Osteocyte (in vitro differentiated cells): Measurements from ENCODE around the gene TMEM89. TPM values are rescaled to one million over a fixed set of nuclear protein-coding genes. Genes with fewer than 3 reads are reported as not detected.

ENCODE experiments used
- DNase-seq: peaks from one replicate; pipeline ENCODE4 v3.0.0; 2021; ENCODE audit warnings: mixed read lengths; ENCODE audit not compliant: unreplicated experiment; ENCODE audit errors: extremely low spot score
- H3K27ac Mint-ChIP-seq: one replicate; pipeline ENCODE4 v1.8.0; 2021; ENCODE audit warnings: mild to moderate bottlenecking, mixed read lengths; ENCODE audit not compliant: unreplicated experiment
- H3K27me3 Mint-ChIP-seq: one replicate; pipeline ENCODE4 v1.8.0; 2021; ENCODE audit warnings: mixed read lengths; ENCODE audit not compliant: unreplicated experiment
- H3K36me3 Mint-ChIP-seq: one replicate; pipeline ENCODE4 v1.8.0; 2021; ENCODE audit warnings: mixed read lengths; ENCODE audit not compliant: unreplicated experiment
- H3K4me1 Mint-ChIP-seq: one replicate; pipeline ENCODE4 v1.8.0; 2021; ENCODE audit warnings: mixed read lengths; ENCODE audit not compliant: unreplicated experiment
- H3K4me3 Mint-ChIP-seq: one replicate; pipeline ENCODE4 v1.8.0; 2021; ENCODE audit warnings: mild to moderate bottlenecking, moderate library complexity, mixed read lengths; ENCODE audit not compliant: unreplicated experiment
- H3K9me3 Mint-ChIP-seq: one replicate; pipeline ENCODE4 v1.8.0; 2021; ENCODE audit warnings: mixed read lengths; ENCODE audit not compliant: unreplicated experiment
- total RNA-seq: library from RNA; stranded (reverse); gene quantifications from 2 replicates; pipeline ENCODE4 v1.2.1, GENCODE V29; 2021
- TF ChIP-seq, protein P1 (sequence below): fragments of 200-600 bp; sonication (generic); IDR thresholded peaks from 2 replicates; pipeline ENCODE4 v1.5.0; 2021; ENCODE audit warnings: antibody characterized with exemption, mild to moderate bottlenecking, moderate library complexity

TMEM89 gene
- total RNA-seq, 1 donor from 2014 or later, result not detected

DNA sequence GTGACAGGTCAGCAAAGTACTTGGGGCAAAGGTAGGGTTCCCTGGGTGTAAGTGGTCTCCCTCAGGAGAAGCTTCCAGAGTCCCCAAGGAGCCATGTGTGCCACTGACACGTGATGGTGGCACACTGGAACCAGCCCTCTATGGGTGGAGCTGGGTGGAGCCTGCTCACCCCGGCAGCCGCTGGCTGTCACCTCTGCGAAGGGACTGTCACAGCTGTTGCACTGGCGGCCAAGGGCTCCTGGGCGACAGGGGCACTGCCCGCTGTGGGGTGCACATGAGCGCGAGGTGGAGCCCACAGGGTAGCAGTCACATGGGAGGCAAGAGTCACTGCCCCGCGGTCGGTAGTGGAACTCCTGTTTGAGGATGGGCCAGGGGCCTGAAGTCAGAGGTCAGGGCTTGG is 29.2 kb upstream of the TMEM89 start:
- Mint-ChIP-seq H3K4me1 (no peaks in the 10 kb centered on the region), H3K9me3 (no peaks in the 10 kb centered on the region), H3K27me3 (no peaks in the 10 kb centered on the region), H3K27ac (no peak overlapping the region), H3K36me3 (peaks cover 5% of the 10 kb centered on the region), H3K4me3 (no peak overlapping the region)
- TF ChIP-seq, protein P1, sequence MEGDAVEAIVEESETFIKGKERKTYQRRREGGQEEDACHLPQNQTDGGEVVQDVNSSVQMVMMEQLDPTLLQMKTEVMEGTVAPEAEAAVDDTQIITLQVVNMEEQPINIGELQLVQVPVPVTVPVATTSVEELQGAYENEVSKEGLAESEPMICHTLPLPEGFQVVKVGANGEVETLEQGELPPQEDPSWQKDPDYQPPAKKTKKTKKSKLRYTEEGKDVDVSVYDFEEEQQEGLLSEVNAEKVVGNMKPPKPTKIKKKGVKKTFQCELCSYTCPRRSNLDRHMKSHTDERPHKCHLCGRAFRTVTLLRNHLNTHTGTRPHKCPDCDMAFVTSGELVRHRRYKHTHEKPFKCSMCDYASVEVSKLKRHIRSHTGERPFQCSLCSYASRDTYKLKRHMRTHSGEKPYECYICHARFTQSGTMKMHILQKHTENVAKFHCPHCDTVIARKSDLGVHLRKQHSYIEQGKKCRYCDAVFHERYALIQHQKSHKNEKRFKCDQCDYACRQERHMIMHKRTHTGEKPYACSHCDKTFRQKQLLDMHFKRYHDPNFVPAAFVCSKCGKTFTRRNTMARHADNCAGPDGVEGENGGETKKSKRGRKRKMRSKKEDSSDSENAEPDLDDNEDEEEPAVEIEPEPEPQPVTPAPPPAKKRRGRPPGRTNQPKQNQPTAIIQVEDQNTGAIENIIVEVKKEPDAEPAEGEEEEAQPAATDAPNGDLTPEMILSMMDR, result no peak
- no peak for DNase-seq

DNA sequence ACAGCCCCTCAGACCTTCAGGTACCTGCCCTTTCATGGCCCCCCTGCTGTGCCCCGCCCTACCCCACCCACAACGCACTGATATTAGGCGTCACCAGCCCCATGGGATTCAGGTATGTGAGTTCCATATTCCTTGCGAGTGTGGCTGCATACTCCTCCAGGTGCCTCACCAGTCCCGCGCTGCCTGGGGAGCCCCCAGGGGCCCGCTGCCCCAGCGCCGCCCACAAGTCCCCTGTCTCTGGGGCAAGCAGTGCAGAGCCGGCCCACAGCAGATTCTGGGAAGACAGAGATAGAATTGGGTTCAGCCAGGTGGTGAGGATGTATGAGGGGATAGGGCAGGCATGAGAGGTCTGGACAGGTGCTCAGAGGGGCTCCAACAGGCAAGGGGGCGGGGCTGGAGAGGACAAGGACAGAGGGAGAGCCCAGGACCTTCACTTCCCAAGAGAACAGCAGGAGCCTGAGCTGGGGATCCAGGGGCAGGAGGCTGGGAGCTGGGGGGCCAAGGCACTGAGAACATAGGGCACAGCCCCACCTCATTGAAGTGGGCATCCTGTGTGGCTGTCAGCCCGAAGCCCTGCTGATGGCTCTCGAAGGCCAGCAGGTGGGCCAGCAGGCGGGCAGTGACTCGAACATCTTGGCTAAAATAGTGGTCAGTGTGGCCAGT is 26.8 kb upstream of the TMEM89 start:
- no peaks in the 10 kb centered on the region for H3K27me3 Mint-ChIP-seq
- no peaks in the 10 kb centered on the region for H3K9me3 Mint-ChIP-seq
- H3K27ac Mint-ChIP-seq, result no peak overlapping the region
- TF ChIP-seq, protein P1, result no peak
- no peak for DNase-seq
- no peaks in the 10 kb centered on the region for H3K4me1 Mint-ChIP-seq
- peaks cover 6% of the 10 kb centered on the region for H3K36me3 Mint-ChIP-seq
- no peak overlapping the region for H3K4me3 Mint-ChIP-seq

DNA sequence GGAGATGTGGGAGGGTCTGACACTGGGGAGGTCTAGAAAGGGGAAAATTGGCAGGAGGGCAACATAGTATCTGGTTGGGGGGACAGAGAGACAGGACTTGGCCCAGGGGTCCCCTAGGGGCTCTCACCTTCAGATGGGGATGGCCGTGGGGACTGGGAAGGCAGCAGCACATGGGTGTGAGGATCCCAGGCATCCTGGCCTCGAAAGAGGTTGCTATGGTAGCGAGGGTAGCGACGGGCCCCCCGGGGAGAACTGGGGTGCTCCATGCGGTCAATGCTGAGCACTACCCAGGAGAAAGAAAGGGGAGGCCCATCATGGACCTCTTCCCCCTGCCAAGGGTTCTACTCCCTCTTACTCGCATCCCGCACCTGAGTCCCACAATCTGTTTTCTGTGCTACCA is 26.1 kb upstream of the TMEM89 start:
- Mint-ChIP-seq H3K27me3 (no peaks in the 10 kb centered on the region), H3K36me3 (peaks cover 8% of the 10 kb centered on the region), H3K27ac (no peak overlapping the region), H3K4me1 (no peaks in the 10 kb centered on the region), H3K4me3 (no peak overlapping the region), H3K9me3 (no peaks in the 10 kb centered on the region)
- no peak for DNase-seq
- TF ChIP-seq, protein P1, result no peak

DNA sequence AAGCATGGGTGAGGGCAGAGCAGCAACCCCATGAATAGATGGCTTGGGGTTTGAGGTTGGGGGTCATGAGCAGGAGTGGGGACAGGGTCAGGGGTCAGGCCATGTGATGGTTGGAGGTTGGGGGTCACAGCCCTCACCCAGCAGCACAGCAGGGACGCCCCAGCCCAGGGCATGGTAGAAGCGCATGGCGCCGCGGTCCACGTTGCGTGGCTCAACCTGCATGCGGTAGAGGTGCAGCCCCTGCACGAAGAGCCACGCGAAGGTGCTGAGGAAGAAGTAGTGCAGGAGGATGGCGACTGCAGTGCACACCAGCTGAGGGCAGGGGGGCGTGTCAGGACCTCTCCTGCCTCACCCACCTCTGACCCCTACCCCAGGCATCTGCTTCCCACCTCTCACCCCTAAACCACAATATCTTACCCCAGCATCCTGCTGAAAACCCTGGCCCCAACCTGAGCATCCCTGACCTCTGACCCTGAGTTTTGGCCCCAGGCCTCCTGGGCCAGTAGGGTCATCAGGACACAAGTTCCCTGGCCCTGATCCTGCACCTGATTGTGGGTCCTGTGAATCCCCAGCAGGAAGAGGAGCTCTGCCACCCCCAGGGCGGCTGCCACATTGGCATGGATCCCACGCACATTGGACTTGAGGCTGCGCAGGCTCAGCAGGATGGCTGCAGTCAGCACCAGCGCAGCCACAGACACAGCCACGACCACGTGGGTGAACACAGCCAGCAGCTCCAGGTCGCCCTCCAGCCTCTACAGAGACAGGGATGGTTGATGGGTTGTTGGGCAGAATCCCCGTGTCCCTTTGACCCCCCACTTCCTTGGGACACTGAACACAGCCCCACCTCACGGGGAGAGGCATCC is 23.6 kb upstream of the TMEM89 start:
- TF ChIP-seq, protein P1, result no peak
- H3K27me3 Mint-ChIP-seq, result no peaks in the 10 kb centered on the region
- no peaks in the 10 kb centered on the region for H3K9me3 Mint-ChIP-seq
- DNase-seq, result no peak
- H3K27ac Mint-ChIP-seq, result no peak overlapping the region
- H3K36me3 Mint-ChIP-seq, result peaks cover 3% of the 10 kb centered on the region
- H3K4me1 Mint-ChIP-seq, result no peaks in the 10 kb centered on the region
- H3K4me3 Mint-ChIP-seq, result no peak overlapping the region

DNA sequence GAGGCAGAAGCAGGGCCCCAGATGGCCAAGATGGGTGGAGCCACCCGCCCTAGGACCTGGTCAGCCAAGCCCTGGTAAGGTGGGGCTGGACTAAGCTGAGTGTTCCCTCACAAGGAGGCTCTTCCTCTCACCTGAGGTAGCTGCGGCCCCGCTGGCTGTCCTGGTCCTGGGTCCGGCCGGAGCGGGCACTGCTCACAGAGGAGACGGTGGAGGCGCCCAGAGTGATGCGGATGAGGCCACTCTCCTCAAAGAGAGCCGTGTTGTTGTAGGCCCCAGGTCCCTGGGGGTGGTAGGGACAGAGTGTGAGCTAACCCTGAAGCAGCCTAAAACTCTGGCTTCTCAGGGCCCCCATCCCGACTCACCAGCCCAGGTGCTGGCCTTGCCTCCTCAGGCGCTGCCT is 21.0 kb upstream of the TMEM89 start:
- TF ChIP-seq, protein P1, result no peak
- Mint-ChIP-seq H3K9me3 (no peaks in the 10 kb centered on the region), H3K4me1 (no peaks in the 10 kb centered on the region), H3K27me3 (no peaks in the 10 kb centered on the region), H3K36me3 (peaks cover 3% of the 10 kb centered on the region), H3K4me3 (no peak overlapping the region), H3K27ac (no peak overlapping the region)
- DNase-seq, result no peak
